SU-DHL-6 (cell line): ENCODE results near the gene LMO7.

Source experiments
- CTCF ChIP-seq: fragments of 200-600 bp; sonication (generic); IDR thresholded peaks from one replicate; pipeline ENCODE4 v1.5.1; 2017; ENCODE audit warnings: antibody characterized with exemption, mild to moderate bottlenecking, low read length, moderate library complexity; ENCODE audit not compliant: insufficient read depth, poor library complexity, severe bottlenecking
- EZH2phosphoT487 ChIP-seq: fragments of 200-600 bp; sonication (generic), shearing (Covaris generic); conservative IDR thresholded peaks from 2 replicates; pipeline ENCODE4 v1.6.1; 2018; ENCODE audit warnings: mild to moderate bottlenecking, antibody characterized with exemption, low read length, moderate library complexity, mixed read lengths

DNA sequence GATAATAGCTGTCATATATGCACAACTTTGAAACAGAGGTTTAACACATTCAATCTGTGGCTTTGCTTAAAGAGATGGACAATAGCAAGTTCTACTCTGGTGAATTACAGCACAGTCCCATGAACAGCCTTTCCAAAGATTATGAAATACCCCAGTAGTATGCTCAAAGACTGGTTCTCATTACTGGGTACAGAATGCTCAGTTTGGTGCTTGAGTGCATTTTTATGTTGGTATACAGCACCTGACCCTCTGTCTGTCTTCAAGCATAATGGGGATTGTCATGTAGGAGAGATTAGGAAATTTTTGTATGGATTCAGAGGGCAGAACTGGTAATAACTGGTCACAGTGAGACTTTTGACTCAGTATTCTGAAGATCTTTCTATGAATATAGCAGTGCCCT lies 7.6 kb downstream of the LMO7 start:
- TF ChIP-seq CTCF (no peak), EZH2phosphoT487 (no peak)
